Endothelial cell of umbilical vein (primary cell): Measurements from ENCODE around the gene CDCA5.

Experiments used
- CTCF ChIP-seq, 2 donors: IDR thresholded peaks; 1 replicate in 1 of 2; 2 replicates in 1 of 2; pipeline ENCODE4 v1.5.1; 2011; ENCODE audit warnings: low read length in 2 of 2, mild to moderate bottlenecking in 2 of 2, moderate library complexity in 2 of 2, control low read depth in 1 of 2, inconsistent platforms in 1 of 2, low read depth in 1 of 2; ENCODE audit not compliant: insufficient read depth in 1 of 2; ENCODE audit errors: extremely low read depth in 1 of 2
- EZH2 ChIP-seq: IDR thresholded peaks from 2 replicates; pipeline ENCODE4 v1.6.1; 2012; ENCODE audit warnings: borderline replicate concordance, low read depth, mild to moderate bottlenecking, moderate library complexity, low read length, inconsistent platforms; ENCODE audit not compliant: severe bottlenecking
- GATA2 ChIP-seq: IDR thresholded peaks from 2 replicates; pipeline ENCODE4 v1.7.0; 2011; ENCODE audit warnings: low read depth, mild to moderate bottlenecking, moderate library complexity, mixed read lengths, low read length; ENCODE audit not compliant: insufficient read length, insufficient read depth
- JUN ChIP-seq: IDR thresholded peaks from 2 replicates; pipeline ENCODE4 v1.6.1; 2011; ENCODE audit warnings: borderline replicate concordance, low read depth; ENCODE audit not compliant: insufficient read length, insufficient read depth
- MYC ChIP-seq: IDR thresholded peaks from one replicate; pipeline ENCODE4 v1.6.1; 2011; ENCODE audit warnings: mild to moderate bottlenecking, low read depth, low read length
- POLR2A ChIP-seq: IDR thresholded peaks from 2 replicates; pipeline ENCODE4 v1.6.1; 2012; ENCODE audit warnings: low read depth, mild to moderate bottlenecking, control low read depth, low read length
- POLR2AphosphoS5 ChIP-seq: IDR thresholded peaks from 2 replicates; pipeline ENCODE4 v1.6.1; 2012; ENCODE audit warnings: low read depth, mild to moderate bottlenecking, control low read depth, low read length, moderate library complexity; ENCODE audit not compliant: insufficient read depth
- TF ChIP-seq, protein P1 (sequence below): IDR thresholded peaks from 2 replicates; pipeline ENCODE4 v1.6.1; 2011; ENCODE audit not compliant: insufficient read depth, insufficient read length

GRCh38 chr11:65065851-65066250 lies 18.0 kb downstream of the CDCA5 start:
- TF ChIP-seq, protein P1, sequence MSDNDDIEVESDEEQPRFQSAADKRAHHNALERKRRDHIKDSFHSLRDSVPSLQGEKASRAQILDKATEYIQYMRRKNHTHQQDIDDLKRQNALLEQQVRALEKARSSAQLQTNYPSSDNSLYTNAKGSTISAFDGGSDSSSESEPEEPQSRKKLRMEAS = no peak
- no peak for TF ChIP-seq POLR2A
- no peak for TF ChIP-seq EZH2
- TF ChIP-seq CTCF (IDR thresholded peaks at IDR 0.05; ENCODE audit: extremely low read depth in 1 of 2, insufficient read depth in 1 of 2, low read depth in 1 of 2, low read length in 2 of 2) = no peak
- TF ChIP-seq POLR2AphosphoS5 = no peak
- TF ChIP-seq MYC = no peak
- TF ChIP-seq JUN = no peak
- no peak for TF ChIP-seq GATA2
